ENCODE results near the gene TM9SF3. TPM values are rescaled to one million over a fixed set of nuclear protein-coding genes. Genes with fewer than 3 reads are reported as not detected.
"Not testable (repeated sequence)": the region's sequence is repeated elsewhere in the genome, so short reads cannot be mapped to it uniquely, and the experiment has no call there.

TM9SF3 gene
- polyA plus RNA-seq, 3 donors = 212 to 229 (median 215) TPM

- no peak for DNase-seq (ENCODE audit: low read depth in 3 of 3, low spot score in 2 of 3)
Observed at GRCh38 chr10:96606216-96606615, 19.4 kb upstream of the TM9SF3 start.

- DNase-seq (ENCODE audit: low read depth in 3 of 3, low spot score in 2 of 3) = no peak
Observed at GRCh38 chr10:96600337-96600736, 13.5 kb upstream of the TM9SF3 start.

GRCh38 chr10:96598846-96599245 is 12.0 kb upstream of the TM9SF3 start:
- no peak for DNase-seq (ENCODE audit: low read depth in 3 of 3, low spot score in 2 of 3)

- DNase-seq (ENCODE audit: low read depth in 3 of 3, low spot score in 2 of 3) = no peak
Observed at GRCh38 chr10:96596422-96597407, 9.9 kb upstream of the TM9SF3 start.

DNA sequence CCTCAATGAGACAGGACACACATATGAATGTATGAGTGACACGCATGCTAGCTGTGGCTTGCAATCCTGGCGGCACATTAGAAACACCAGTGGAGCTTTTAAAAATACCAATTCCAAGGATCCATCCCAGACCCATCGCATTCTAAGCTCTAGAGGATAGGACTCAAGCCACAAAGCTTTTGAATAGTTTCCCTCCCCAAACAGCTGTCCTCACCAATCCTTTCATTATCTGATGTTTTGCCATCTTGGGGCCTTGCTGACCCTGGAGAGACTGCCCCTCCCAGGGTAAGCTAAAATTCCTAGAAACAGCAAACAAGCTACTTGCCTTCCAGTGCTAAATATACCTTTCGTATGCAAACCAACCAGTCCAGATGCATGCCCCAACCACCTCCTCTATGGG is 8.9 kb upstream of the TM9SF3 start:
- no peak for DNase-seq (ENCODE audit: low read depth in 3 of 3, low spot score in 2 of 3)

DNA sequence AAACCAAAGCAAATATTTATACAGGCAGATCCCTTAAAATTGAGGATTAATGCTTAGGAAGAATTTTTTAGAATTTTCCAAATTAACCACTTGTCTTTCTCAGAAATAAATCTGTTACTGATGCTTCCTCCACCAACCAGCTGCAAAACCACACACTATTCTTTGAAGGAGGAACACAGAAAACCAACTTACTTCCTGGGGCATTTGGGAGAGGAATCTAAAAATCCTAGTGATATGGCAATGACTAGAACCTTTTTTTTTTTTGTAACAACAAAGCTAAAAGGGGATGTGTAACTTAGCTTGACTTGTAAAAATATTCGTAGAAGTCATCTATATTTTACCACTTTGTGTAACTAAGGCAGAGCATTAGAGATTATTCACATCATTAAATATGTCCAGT is 5.1 kb upstream of the TM9SF3 start:
- no peak for DNase-seq (ENCODE audit: low read depth in 3 of 3, low spot score in 2 of 3)

- no peak for DNase-seq (ENCODE audit: low read depth in 3 of 3, low spot score in 2 of 3)
Observed at GRCh38 chr10:96588616-96589419, 2.0 kb upstream of the TM9SF3 start.

- peak in 1 of 3 donors; percentile 19 for DNase-seq (ENCODE audit: low read depth in 3 of 3, low spot score in 2 of 3)
Observed at GRCh38 chr10:96588060-96588554, 1.3 kb upstream of the TM9SF3 start.

DNA sequence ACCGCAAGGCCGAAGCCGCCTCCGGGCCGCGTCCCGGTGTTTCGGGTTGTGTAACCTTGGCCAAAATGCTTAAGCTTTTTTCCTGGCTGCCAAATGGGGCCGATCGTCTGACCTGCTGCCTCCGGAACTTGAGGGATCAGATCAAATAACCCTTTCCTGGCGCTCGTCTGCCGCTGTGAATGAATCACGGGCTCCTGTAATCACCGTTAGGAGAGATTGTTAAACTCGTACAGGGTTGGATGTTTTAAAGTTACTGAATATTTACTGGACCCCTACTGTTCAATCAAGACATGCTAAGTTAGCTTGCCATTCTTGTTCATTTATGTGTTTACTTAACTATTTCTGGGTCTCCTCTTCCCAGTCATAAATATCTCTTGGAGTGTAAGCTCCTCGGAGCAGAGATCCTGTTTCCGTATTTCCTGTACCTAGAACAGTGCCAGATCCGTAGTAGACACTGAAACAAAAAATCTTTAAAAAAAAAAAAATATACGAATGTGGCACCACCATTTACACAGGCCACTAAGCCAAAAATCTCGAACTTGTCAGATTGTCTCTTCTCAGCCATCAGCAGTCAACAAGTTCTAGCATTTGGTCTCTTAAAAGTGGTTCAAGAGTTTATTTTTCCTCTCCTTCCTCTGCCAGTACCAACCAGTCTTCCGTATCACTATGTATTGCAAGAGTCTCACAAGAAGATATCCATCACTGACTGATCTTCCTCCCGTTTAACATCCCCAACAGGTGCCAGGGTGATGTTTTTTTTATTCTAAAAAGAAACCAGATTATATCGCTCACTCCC is 650 bp upstream of the TM9SF3 start:
- DNase-seq (ENCODE audit: low read depth in 3 of 3, low spot score in 2 of 3) = peak in 2 of 3 donors; percentile 43 to 54

DNA sequence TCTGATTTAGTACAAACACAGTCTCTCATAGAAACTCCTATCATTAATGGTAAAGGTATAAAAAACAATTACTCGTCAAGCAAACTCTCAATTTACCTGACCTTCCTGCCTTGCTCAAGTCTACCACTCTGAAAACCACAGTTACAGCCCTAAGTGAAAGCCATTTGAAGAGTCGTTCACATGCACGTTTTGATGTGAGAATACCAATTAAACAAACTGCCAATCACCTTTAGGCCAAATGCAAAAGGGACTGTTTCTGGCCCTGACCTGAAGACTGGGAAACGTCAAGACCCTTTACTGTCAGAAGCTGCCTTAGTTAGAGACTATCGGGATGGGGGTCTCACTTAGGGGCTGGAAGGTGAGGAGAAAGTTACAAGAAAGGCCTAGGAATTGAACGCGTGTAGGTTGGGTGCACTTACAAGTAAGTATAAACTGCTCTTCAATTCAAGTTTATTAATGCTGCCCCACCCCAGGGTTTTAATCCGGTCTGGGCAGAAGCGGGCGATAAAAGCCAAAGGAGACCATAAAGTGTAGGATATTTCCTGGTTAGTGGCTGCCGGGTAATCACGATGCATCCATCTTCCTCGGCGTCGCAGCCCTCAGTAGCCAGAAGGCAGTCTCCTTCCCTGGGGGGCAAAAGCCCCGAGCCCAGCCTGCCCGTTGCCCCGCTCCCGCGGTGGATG is 935 bp downstream of the TM9SF3 start:
- peak in 1 of 3 donors; percentile 10 for DNase-seq (ENCODE audit: low read depth in 3 of 3, low spot score in 2 of 3)

GRCh38 chr10:96584474-96584873 is 2.3 kb downstream of the TM9SF3 start:
- DNase-seq (ENCODE audit: low read depth in 3 of 3, low spot score in 2 of 3) = no peak

DNA sequence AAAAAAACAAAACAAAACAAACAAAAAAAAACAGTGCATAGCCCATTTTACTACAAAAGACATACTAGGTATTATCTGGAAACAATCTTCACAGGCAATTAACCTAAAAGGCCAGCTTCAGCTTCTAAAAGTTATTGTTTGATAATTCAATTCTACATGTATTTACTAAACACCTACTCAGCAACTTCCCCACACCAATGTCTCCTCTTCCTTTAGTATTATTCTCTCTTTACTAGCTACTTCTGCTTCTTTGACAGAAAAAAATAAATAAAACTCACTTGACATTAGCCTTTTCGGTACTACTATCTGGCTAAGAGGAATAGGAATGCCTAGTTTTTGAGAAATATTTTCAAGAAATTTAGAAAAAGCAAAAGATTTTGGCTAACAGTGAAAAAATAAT is 2.8 kb downstream of the TM9SF3 start:
- no peak for DNase-seq (ENCODE audit: low read depth in 3 of 3, low spot score in 2 of 3)

DNA sequence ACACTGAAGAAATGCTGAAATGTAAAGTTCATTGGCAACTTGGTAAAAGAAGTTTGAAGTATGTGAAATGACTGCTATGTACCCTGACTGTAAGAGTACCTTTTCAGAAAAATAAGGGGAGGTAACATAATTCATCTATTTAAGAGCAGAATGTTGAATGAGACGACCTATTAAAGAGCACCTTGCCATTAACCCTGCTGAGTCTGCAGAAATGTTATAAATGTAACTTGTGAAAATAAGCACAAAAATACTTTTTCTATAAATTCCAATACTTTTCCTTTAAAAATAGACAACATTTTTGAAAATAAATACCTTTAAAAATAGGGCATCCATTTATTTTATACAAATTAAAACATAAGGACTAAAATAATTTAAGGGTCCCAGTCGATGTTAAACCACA is 7.7 kb downstream of the TM9SF3 start:
- DNase-seq (ENCODE audit: low read depth in 3 of 3, low spot score in 2 of 3) = no peak

DNA sequence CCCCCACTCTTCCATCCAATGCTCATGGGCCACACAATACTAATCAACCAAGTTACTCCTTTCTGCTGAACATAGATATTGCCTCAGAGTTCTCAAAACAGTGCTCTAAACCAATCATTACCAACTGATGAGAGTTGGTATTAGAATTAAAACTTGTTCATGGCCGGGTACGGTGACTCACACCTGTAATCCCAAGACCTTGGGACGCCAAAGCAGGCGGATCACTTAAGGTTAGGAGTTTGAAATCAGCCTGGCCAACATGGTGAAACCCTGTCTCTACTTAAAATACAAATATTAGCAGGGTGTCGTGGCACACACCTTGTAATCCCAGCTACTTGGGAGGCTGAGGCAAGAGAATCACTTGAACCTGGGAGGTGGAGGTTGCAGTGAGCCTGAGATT is 8.2 kb downstream of the TM9SF3 start:
- DNase-seq (ENCODE audit: low read depth in 3 of 3, low spot score in 2 of 3) = no peak

GRCh38 chr10:96578022-96578421 is 8.8 kb downstream of the TM9SF3 start:
- DNase-seq (ENCODE audit: low read depth in 3 of 3, low spot score in 2 of 3) = no peak

GRCh38 chr10:96577069-96577468 is 9.7 kb downstream of the TM9SF3 start:
- no peak for DNase-seq (ENCODE audit: low read depth in 3 of 3, low spot score in 2 of 3)

DNA sequence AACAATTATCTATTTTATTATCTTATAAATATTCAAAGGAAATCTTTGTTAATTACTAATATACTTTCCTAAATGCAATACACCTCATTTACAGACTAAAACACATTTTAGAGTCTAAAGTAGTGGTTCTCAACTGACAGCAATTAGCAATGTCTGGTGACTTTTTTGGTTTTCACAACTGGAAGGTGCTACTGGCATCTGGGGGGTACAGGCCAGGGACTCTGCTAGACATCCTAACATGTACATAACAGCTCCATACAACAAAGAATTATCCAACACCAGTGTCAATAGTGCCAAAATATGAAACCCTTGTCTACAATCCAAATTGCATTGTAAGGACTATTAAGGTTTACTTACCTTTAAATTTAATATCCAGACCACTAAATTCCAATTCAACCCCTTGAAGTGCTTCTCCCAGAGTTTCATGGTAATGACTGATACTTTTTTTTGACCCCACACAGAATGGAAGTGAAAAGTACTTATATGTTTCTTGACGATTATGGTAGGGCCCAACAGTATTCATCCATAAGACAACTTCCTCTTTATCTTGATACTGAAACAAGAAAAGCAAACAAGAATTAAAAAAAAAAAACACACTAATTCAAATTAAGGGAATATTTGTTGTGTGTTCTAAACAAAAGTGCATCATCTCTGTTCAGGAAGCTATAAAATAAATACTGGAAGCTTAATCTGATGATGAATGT is 10.4 kb downstream of the TM9SF3 start:
- no peak for DNase-seq (ENCODE audit: low read depth in 3 of 3, low spot score in 2 of 3)

DNA sequence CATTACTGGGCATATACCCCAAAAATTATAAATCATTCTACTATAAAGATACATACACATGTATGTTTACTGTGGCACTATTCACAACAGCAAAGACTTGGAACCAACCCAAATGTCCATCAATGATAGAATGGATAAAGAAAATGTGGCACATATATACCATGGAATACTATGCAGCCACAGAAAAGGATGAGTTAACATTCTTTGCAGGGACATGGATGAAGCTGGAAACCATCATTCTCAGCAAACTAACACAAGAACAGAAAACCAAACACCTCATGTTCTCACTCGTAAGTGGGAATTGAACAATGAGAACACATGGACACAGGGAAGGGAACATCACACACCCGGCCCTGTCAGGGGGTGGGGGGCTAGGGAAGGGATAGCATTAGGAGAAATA is 12.2 kb downstream of the TM9SF3 start:
- DNase-seq (ENCODE audit: low read depth in 3 of 3, low spot score in 2 of 3) = not testable (repeated sequence)

- no peak for DNase-seq (ENCODE audit: low read depth in 3 of 3, low spot score in 2 of 3)
Observed at GRCh38 chr10:96573036-96573435, 13.8 kb downstream of the TM9SF3 start.
